Measurements from ENCODE around the gene ROR2. TPM values are rescaled to one million over a fixed set of nuclear protein-coding genes. Genes with fewer than 3 reads are reported as not detected.

Gene ROR2
- polyA plus RNA-seq, 3 donors, result not detected

DNA sequence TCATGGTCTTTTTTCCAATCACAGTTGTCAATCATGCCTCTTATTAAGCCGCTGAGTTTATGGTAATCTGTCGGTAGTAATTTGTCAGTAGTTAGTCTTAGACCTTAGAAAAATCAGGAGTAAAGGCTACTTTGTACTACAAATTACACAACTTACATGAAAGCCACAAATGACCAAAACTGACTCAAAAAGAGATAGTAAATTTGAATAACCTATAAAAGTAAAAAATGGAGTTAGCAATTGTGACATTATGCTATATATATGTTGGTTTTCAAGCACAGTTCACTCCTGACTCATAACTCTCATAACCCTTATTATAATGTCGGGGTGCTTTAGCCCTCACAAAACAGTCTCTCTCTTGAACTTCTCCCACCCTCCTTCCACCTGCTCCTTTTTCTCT lies 251.8 kb downstream of the ROR2 start:
- no peaks in the 10 kb centered on the region for H3K36me3 Mint-ChIP-seq
- H3K4me3 Mint-ChIP-seq, result no peak overlapping the region
- WGBS (ENCODE audit: insufficient coverage), result no CpG with 5 or more reads among the region's 3 CpGs
- Histone ChIP-seq H3K9ac (ENCODE audit: insufficient read depth, low read length, poor library complexity, severe bottlenecking) (no peak overlapping the region), H3K79me2 (ENCODE audit: insufficient read depth, low read length) (no peaks in the 10 kb centered on the region), H3K9me3 (replicated peaks in 1 of 2; ENCODE audit: control insufficient read depth in 1 of 2, insufficient read depth in 1 of 2, low read length in 2 of 2) (no peaks in the 10 kb centered on the region), H3K36me3 (replicated peaks in 1 of 2; ENCODE audit: control insufficient read depth in 1 of 2, insufficient read depth in 2 of 2, low read length in 2 of 2) (no peaks in the 10 kb centered on the region), H3K27ac (ENCODE audit: low read depth in 1 of 2, low read length in 2 of 2) (no peak overlapping the region), H3K4me2 (replicated peaks; ENCODE audit: extremely low read depth, low read length, poor library complexity, severe bottlenecking) (no peak overlapping the region), H2AFZ (ENCODE audit: insufficient read depth, low read depth, low read length, poor library complexity, severe bottlenecking) (no peak overlapping the region), H3K27me3 (ENCODE audit: control insufficient read depth in 2 of 2, insufficient read depth in 2 of 2, low read length in 2 of 2) (peaks cover 0 to under 1% of the 10 kb centered on the region in 2 donors), H3K4me3 (replicated peaks in 1 of 3; ENCODE audit: low read depth in 2 of 3, low read length in 3 of 3) (no peak overlapping the region), H4K20me1 (ENCODE audit: insufficient read depth, low read length) (no peaks in the 10 kb centered on the region), H3K4me1 (ENCODE audit: control insufficient read depth in 1 of 2, insufficient read depth in 2 of 2, low read length in 2 of 2) (no peaks in the 10 kb centered on the region)
- H3K9me3 Mint-ChIP-seq, result peaks cover 0 to 8% (median 0%) of the 10 kb centered on the region in 7 donors
- TF ChIP-seq, protein P1, sequence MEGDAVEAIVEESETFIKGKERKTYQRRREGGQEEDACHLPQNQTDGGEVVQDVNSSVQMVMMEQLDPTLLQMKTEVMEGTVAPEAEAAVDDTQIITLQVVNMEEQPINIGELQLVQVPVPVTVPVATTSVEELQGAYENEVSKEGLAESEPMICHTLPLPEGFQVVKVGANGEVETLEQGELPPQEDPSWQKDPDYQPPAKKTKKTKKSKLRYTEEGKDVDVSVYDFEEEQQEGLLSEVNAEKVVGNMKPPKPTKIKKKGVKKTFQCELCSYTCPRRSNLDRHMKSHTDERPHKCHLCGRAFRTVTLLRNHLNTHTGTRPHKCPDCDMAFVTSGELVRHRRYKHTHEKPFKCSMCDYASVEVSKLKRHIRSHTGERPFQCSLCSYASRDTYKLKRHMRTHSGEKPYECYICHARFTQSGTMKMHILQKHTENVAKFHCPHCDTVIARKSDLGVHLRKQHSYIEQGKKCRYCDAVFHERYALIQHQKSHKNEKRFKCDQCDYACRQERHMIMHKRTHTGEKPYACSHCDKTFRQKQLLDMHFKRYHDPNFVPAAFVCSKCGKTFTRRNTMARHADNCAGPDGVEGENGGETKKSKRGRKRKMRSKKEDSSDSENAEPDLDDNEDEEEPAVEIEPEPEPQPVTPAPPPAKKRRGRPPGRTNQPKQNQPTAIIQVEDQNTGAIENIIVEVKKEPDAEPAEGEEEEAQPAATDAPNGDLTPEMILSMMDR (IDR thresholded peaks at IDR 0.05), result no peak
- no peak overlapping the region for H3K27ac Mint-ChIP-seq
- no peak for DNase-seq
- peaks cover 0 to 5% (median 0%) of the 10 kb centered on the region in 3 donors for H3K27me3 Mint-ChIP-seq (ENCODE audit: low read depth in 3 of 3)
- intact Hi-C loops (cut with micrococcal nuclease), result no loop called here
- H3K4me1 Mint-ChIP-seq, result no peaks in the 10 kb centered on the region

DNA sequence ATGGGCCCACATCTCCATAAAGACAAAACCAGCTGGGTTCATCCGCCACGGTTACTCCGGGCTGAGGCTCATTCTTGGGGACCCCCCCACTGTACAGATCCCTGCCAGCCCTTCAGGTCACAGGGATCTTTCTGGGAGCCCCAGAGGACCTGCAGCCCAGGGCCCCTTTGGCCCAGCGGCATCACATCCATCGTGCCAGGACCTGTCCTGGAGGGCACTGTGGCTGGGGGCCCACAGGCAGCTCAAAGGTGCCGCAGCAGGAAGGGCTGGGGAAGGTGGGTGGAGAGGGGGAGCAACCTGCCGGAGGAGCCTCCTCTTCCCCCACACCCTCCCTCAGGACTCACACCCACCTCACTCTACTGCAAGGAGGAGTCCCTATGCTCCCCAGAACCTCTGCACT lies 252.8 kb downstream of the ROR2 start:
- Histone ChIP-seq H3K4me1 (ENCODE audit: control insufficient read depth in 1 of 2, insufficient read depth in 2 of 2, low read length in 2 of 2) (no peaks in the 10 kb centered on the region), H3K79me2 (ENCODE audit: insufficient read depth, low read length) (no peaks in the 10 kb centered on the region), H3K36me3 (replicated peaks in 1 of 2; ENCODE audit: control insufficient read depth in 1 of 2, insufficient read depth in 2 of 2, low read length in 2 of 2) (no peaks in the 10 kb centered on the region), H3K27ac (ENCODE audit: low read depth in 1 of 2, low read length in 2 of 2) (no peak overlapping the region), H2AFZ (ENCODE audit: insufficient read depth, low read depth, low read length, poor library complexity, severe bottlenecking) (no peak overlapping the region), H3K4me3 (replicated peaks in 1 of 3; ENCODE audit: low read depth in 2 of 3, low read length in 3 of 3) (no peak overlapping the region), H3K4me2 (replicated peaks; ENCODE audit: extremely low read depth, low read length, poor library complexity, severe bottlenecking) (no peak overlapping the region), H3K27me3 (ENCODE audit: control insufficient read depth in 2 of 2, insufficient read depth in 2 of 2, low read length in 2 of 2) (no peaks in the 10 kb centered on the region), H3K9me3 (replicated peaks in 1 of 2; ENCODE audit: control insufficient read depth in 1 of 2, insufficient read depth in 1 of 2, low read length in 2 of 2) (no peaks in the 10 kb centered on the region), H4K20me1 (ENCODE audit: insufficient read depth, low read length) (no peaks in the 10 kb centered on the region), H3K9ac (ENCODE audit: insufficient read depth, low read length, poor library complexity, severe bottlenecking) (no peak overlapping the region)
- Mint-ChIP-seq H3K9me3 (peaks cover 0 to 2% (median 0%) of the 10 kb centered on the region in 7 donors), H3K36me3 (no peaks in the 10 kb centered on the region), H3K27me3 (ENCODE audit: low read depth in 3 of 3) (peaks cover 0 to 5% (median 0%) of the 10 kb centered on the region in 3 donors), H3K4me1 (no peaks in the 10 kb centered on the region), H3K4me3 (no peak overlapping the region), H3K27ac (no peak overlapping the region)
- intact Hi-C loops (cut with micrococcal nuclease), result no loop called here
- TF ChIP-seq, protein P1 (IDR thresholded peaks at IDR 0.05), result no peak
- no peak for DNase-seq
- WGBS (ENCODE audit: insufficient coverage), result 100% methylated on average over 3 of the region's 7 CpGs
